Activated naive CD4-positive, alpha-beta T cell treated with anti-CD3 and anti-CD28 coated beads, Interleukin-2, amount 50 U/mL, for 24 hours (primary cell): Measurements from ENCODE around the gene CLCN4.
A peak's percentile ranks its signal among the peaks of the same experiment; 100 is the strongest.

Experiments
- H3K27ac Mint-ChIP-seq: one replicate; pipeline ENCODE4 v1.8.0; 2021; ENCODE audit warnings: mild to moderate bottlenecking, mixed read lengths
- H3K27me3 Mint-ChIP-seq: one replicate; pipeline ENCODE4 v1.8.0; 2021; ENCODE audit warnings: mixed read lengths
- H3K36me3 Mint-ChIP-seq: one replicate; pipeline ENCODE4 v1.8.0; 2021; ENCODE audit warnings: mixed read lengths
- H3K4me1 Mint-ChIP-seq: one replicate; pipeline ENCODE4 v1.8.0; 2021; ENCODE audit warnings: mixed read lengths
- H3K4me3 Mint-ChIP-seq: one replicate; pipeline ENCODE4 v1.8.0; 2021; ENCODE audit warnings: mild to moderate bottlenecking, mixed read lengths
- H3K9me3 Mint-ChIP-seq: one replicate; pipeline ENCODE4 v1.8.0; 2021; ENCODE audit warnings: mixed read lengths

Gene CLCN4

GRCh38 chrX:10146346-10146745 is 10.4 kb upstream of the CLCN4 start:
- no peaks in the 10 kb centered on the region for H3K4me1 Mint-ChIP-seq
- H3K9me3 Mint-ChIP-seq = no peaks in the 10 kb centered on the region
- H3K27me3 Mint-ChIP-seq = no peaks in the 10 kb centered on the region
- peaks cover 4% of the 10 kb centered on the region for H3K36me3 Mint-ChIP-seq
- H3K27ac Mint-ChIP-seq = no peak overlapping the region
- no peak overlapping the region for H3K4me3 Mint-ChIP-seq

- Mint-ChIP-seq H3K27ac (no peak overlapping the region), H3K36me3 (no peaks in the 10 kb centered on the region), H3K4me1 (peaks cover 3% of the 10 kb centered on the region)
Observed at GRCh38 chrX:10152086-10152485, 4.7 kb upstream of the CLCN4 start.

DNA sequence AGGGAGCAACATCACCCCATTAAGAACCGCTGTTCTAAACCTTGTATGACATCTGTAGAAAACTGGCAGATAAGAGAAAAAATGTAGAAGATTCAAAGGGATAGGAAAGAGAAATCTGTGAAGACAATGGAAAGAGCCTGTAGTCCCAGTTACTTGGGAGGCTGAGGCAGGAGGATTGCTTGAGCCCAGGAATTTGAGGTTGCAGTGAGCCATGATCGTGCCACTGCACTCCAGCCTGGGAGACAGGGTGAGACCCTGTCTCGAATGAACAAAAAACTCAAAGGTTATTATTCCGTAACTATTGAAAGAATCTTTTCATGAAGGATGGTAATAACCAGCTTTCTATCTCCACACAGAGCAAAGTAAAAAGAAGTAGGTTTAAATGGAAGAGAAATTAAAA is 1.6 kb upstream of the CLCN4 start:
- Mint-ChIP-seq H3K36me3 (no peaks in the 10 kb centered on the region), H3K9me3 (no peaks in the 10 kb centered on the region), H3K4me3 (no peak overlapping the region), H3K4me1 (peaks cover 4% of the 10 kb centered on the region), H3K27me3 (peaks cover 9% of the 10 kb centered on the region), H3K27ac (no peak overlapping the region)

More at GRCh38 chrX:10152086-10152485, 4.7 kb upstream of the CLCN4 start:
- H3K4me3 Mint-ChIP-seq = no peak overlapping the region
- peaks cover 5% of the 10 kb centered on the region for H3K27me3 Mint-ChIP-seq
- H3K9me3 Mint-ChIP-seq = no peaks in the 10 kb centered on the region

- no peak overlapping the region for H3K4me3 Mint-ChIP-seq
- no peaks in the 10 kb centered on the region for H3K9me3 Mint-ChIP-seq
Observed at GRCh38 chrX:10157032-10157341, 212 bp downstream of the CLCN4 start.

DNA sequence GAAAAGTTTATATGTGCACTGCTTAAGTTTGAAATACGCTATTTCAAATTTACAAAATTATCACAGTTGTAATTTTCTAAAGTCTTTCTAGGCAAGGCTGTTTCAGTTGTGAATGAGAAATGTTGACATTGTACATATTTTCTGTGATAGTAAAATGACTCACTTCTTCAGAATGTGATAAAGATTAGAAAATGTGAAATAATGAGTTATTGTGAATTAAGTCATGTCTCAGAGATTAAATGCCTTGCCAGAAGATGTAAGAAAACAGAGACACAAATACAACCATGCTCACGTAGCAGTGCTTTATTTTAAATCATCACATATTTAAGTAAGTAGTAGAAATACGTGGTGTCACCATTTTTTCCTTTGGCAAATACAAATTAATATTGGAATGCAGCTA is 768 bp downstream of the CLCN4 start:
- no peaks in the 10 kb centered on the region for H3K36me3 Mint-ChIP-seq
- H3K4me1 Mint-ChIP-seq = peaks cover 4% of the 10 kb centered on the region
- no peak overlapping the region for H3K27ac Mint-ChIP-seq
- H3K9me3 Mint-ChIP-seq = no peaks in the 10 kb centered on the region
- no peak overlapping the region for H3K4me3 Mint-ChIP-seq
- peaks cover 15% of the 10 kb centered on the region for H3K27me3 Mint-ChIP-seq

More at GRCh38 chrX:10157032-10157341, 212 bp downstream of the CLCN4 start:
- H3K27ac Mint-ChIP-seq = no peak overlapping the region
- peaks cover 4% of the 10 kb centered on the region for H3K4me1 Mint-ChIP-seq
- H3K36me3 Mint-ChIP-seq = no peaks in the 10 kb centered on the region
- peaks cover 15% of the 10 kb centered on the region for H3K27me3 Mint-ChIP-seq

DNA sequence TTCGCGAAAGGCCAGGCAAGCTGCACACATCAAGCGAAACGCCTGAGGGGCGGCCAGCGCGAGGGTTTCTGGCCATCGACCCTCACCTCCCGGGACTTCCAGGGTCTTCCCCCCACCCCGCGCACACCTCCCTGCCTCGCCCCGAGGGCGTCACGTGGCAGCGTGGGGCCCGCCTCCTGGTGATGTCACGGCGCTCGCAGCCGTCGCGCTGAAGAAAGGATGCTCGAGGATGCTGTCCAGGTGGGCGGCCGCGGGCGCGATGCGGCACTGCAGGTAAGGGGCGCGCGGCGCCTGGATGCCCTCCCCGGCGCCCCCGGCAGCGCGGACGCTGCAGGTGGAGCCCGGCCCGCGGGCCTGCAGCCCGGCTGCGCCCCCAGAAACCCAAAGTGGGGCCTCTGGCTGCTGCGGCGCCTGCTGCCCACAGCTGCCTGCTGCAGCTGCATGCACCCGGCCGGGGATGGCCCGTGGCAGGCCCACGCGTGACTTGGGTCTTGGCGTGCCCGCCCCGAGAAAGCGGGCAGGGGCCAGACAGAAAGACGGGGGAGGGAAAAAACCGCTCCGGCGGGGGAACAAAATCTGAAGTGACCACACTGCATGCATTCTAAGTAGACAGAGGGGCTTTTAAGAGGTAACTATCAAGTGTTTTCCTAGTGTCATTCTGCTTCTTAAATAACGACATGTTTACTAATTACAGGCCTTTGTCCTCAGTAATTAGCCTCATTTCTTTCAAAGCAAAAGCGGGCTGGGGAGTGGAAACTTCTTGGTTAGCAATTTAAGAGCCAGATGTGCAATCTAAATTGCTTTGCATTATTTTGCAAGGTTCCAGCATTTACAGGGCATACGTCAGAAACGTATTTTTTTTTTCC is 1.7 kb downstream of the CLCN4 start:
- Mint-ChIP-seq H3K36me3 (no peaks in the 10 kb centered on the region), H3K27ac (no peak overlapping the region), H3K27me3 (peaks cover 13% of the 10 kb centered on the region), H3K4me3 (no peak overlapping the region), H3K9me3 (no peaks in the 10 kb centered on the region), H3K4me1 (peaks cover 4% of the 10 kb centered on the region)

DNA sequence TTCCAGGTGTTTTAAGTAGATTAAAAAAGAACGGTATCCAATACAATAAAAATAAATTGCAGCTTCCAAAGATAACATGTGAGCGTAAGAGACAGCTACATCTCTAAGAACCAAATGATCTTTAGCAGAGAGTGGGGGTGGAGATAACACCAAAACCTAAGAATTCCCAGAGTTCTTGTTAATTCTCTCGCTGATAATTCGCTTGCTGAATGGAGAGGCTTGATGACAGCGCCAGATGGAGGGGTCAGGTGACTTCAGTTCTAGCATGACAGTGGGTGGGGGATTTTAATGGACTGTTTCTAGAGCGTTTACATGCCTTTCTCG is 2.3 kb downstream of the CLCN4 start:
- Mint-ChIP-seq H3K27me3 (peaks cover 17% of the 10 kb centered on the region), H3K4me1 (peaks cover 4% of the 10 kb centered on the region), H3K36me3 (no peaks in the 10 kb centered on the region), H3K27ac (no peak overlapping the region), H3K9me3 (no peaks in the 10 kb centered on the region), H3K4me3 (no peak overlapping the region)

- no peaks in the 10 kb centered on the region for H3K9me3 Mint-ChIP-seq
- no peak overlapping the region for H3K27ac Mint-ChIP-seq
- H3K4me3 Mint-ChIP-seq = no peak overlapping the region
- no peaks in the 10 kb centered on the region for H3K36me3 Mint-ChIP-seq
- peaks cover 4% of the 10 kb centered on the region for H3K4me1 Mint-ChIP-seq
- H3K27me3 Mint-ChIP-seq = peaks cover 17% of the 10 kb centered on the region
Observed at GRCh38 chrX:10160211-10160610, 3.4 kb downstream of the CLCN4 start.

DNA sequence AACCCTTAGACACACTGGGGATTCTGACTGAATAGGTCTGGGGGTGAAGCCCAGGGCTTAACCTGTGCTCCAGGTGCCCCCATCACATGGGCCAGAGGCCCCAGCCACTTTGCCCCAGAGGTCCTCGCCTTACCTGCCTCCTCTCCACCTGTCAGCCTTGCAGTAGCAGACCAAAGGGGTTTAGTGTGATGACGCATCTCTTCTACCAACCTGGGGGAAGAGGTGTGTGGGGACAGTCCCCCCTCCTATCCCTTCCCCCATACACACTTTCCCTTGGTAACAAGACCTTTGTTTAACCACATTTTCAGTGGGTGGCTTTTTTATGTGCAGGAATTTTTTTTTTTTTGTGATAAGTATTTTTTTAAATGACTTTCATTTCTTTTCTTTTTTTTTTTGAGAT is 6.3 kb downstream of the CLCN4 start:
- no peak overlapping the region for H3K27ac Mint-ChIP-seq
- H3K9me3 Mint-ChIP-seq = no peaks in the 10 kb centered on the region
- no peaks in the 10 kb centered on the region for H3K4me1 Mint-ChIP-seq

GRCh38 chrX:10164879-10165278 is 8.1 kb downstream of the CLCN4 start:
- no peak overlapping the region for H3K4me3 Mint-ChIP-seq
- H3K27ac Mint-ChIP-seq = no peak overlapping the region
- peaks cover 12% of the 10 kb centered on the region for H3K27me3 Mint-ChIP-seq
- H3K4me1 Mint-ChIP-seq = no peaks in the 10 kb centered on the region
- H3K36me3 Mint-ChIP-seq = no peaks in the 10 kb centered on the region
- H3K9me3 Mint-ChIP-seq = no peaks in the 10 kb centered on the region

More for the DNA sequence above, 6.3 kb downstream of the CLCN4 start:
- Mint-ChIP-seq H3K4me3 (no peak overlapping the region), H3K27me3 (peaks cover 13% of the 10 kb centered on the region), H3K36me3 (no peaks in the 10 kb centered on the region)

- Mint-ChIP-seq H3K4me3 (no peak overlapping the region), H3K36me3 (no peaks in the 10 kb centered on the region), H3K9me3 (no peaks in the 10 kb centered on the region), H3K27ac (peak overlapping the region; percentile 65), H3K4me1 (no peaks in the 10 kb centered on the region), H3K27me3 (peaks cover 4% of the 10 kb centered on the region)
Observed at GRCh38 chrX:10165580-10166247, 8.9 kb downstream of the CLCN4 start.

- H3K4me1 Mint-ChIP-seq = no peaks in the 10 kb centered on the region
- H3K27ac Mint-ChIP-seq = no peak overlapping the region
- H3K36me3 Mint-ChIP-seq = no peaks in the 10 kb centered on the region
- no peaks in the 10 kb centered on the region for H3K9me3 Mint-ChIP-seq
- H3K27me3 Mint-ChIP-seq = peaks cover 4% of the 10 kb centered on the region
- no peak overlapping the region for H3K4me3 Mint-ChIP-seq
Observed at GRCh38 chrX:10166248-10166716, 9.5 kb downstream of the CLCN4 start.

GRCh38 chrX:10166731-10167151 is 10.0 kb downstream of the CLCN4 start:
- Mint-ChIP-seq H3K27me3 (peaks cover 4% of the 10 kb centered on the region), H3K36me3 (no peaks in the 10 kb centered on the region), H3K4me3 (no peak overlapping the region), H3K27ac (no peak overlapping the region), H3K9me3 (no peaks in the 10 kb centered on the region), H3K4me1 (no peaks in the 10 kb centered on the region)

GRCh38 chrX:10167573-10167972 is 10.8 kb downstream of the CLCN4 start:
- Mint-ChIP-seq H3K4me1 (no peaks in the 10 kb centered on the region), H3K27me3 (peaks cover 4% of the 10 kb centered on the region), H3K27ac (no peak overlapping the region)

GRCh38 chrX:10168226-10168625 is 11.5 kb downstream of the CLCN4 start:
- H3K36me3 Mint-ChIP-seq = no peaks in the 10 kb centered on the region
- H3K9me3 Mint-ChIP-seq = no peaks in the 10 kb centered on the region
- no peak overlapping the region for H3K4me3 Mint-ChIP-seq
- peaks cover 4% of the 10 kb centered on the region for H3K27me3 Mint-ChIP-seq
- H3K27ac Mint-ChIP-seq = no peak overlapping the region
- H3K4me1 Mint-ChIP-seq = no peaks in the 10 kb centered on the region

More at GRCh38 chrX:10167573-10167972, 10.8 kb downstream of the CLCN4 start:
- H3K36me3 Mint-ChIP-seq = no peaks in the 10 kb centered on the region
- no peak overlapping the region for H3K4me3 Mint-ChIP-seq
- no peaks in the 10 kb centered on the region for H3K9me3 Mint-ChIP-seq

DNA sequence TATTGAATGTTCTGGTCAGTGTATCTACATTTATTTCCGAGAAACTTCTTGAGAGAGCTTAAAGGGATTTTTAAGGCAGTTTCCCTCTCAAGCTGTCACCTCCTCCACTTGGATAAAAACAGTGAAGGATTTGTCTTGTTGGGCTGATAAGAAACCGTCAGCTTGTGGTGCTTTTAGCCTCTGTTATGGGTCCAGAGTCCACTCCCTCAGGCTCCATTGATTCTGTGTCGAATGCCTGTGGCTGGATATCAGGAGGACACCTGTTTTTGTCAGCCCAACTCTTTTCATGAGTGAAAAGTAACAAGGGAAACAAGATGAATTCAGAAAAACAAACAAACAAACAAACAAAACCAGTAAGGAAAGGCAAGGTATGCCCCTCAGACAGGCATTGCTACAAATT is 12.4 kb downstream of the CLCN4 start:
- no peak overlapping the region for H3K27ac Mint-ChIP-seq
- H3K27me3 Mint-ChIP-seq = no peaks in the 10 kb centered on the region
- H3K9me3 Mint-ChIP-seq = no peaks in the 10 kb centered on the region
- H3K4me1 Mint-ChIP-seq = no peaks in the 10 kb centered on the region
- H3K36me3 Mint-ChIP-seq = no peaks in the 10 kb centered on the region
- no peak overlapping the region for H3K4me3 Mint-ChIP-seq
